Ascending aorta (tissue), 2 donors: Measurements from ENCODE around the gene BAHCC1. TPM values are rescaled to one million over a fixed set of nuclear protein-coding genes. Genes with fewer than 3 reads are reported as not detected.

ENCODE experiments used
- DNase-seq, 2 donors: peaks; one replicate each; pipeline ENCODE4 v3.0.0-alpha.2; 2019; ENCODE audit warnings: low spot score in 2 of 2
- H3K27ac ChIP-seq, 2 donors: fragments of 200-600 bp; sonication (generic); one replicate each; pipeline ENCODE4 v1.5.1; 2016 to 2017; ENCODE audit warnings: mild to moderate bottlenecking in 1 of 2
- H3K27me3 ChIP-seq: fragments of 200-600 bp; sonication (generic); one replicate; pipeline ENCODE4 v1.5.1; 2017
- H3K36me3 ChIP-seq, 2 donors: fragments of 200-600 bp; sonication (generic); one replicate each; pipeline ENCODE4 v1.5.1; 2016
- H3K4me1 ChIP-seq, 2 donors: fragments of 200-600 bp; sonication (generic); one replicate each; pipeline ENCODE4 v1.5.1; 2016 to 2017; ENCODE audit warnings: mild to moderate bottlenecking in 1 of 2
- H3K4me3 ChIP-seq, 2 donors: fragments of 200-600 bp; sonication (generic); one replicate each; pipeline ENCODE4 v1.5.1; 2016 to 2017; ENCODE audit warnings: mild to moderate bottlenecking in 1 of 2
- H3K9me3 ChIP-seq, 2 donors: fragments of 200-600 bp; sonication (generic); one replicate each; pipeline ENCODE4 v1.5.1; 2016
- intact Hi-C: fragments of 100-400 bp; cut with DNase I; formaldehyde crosslinking; loops from one replicate; pipeline ENCODE4 v1.15.1; 2023
- total RNA-seq: library from RNA; depleted of rRNA; stranded (reverse); fragments of >200 nt; gene quantifications from one replicate; pipeline ENCODE4 v1.1.0, GENCODE V29; 2016
- TF ChIP-seq, protein P1 (sequence below), 3 experiments: fragments of 200-600 bp in 2 of 3; fragments of 450-650 bp in 1 of 3; sonication (generic) in 2 of 3; IDR thresholded peaks; one replicate each; pipeline ENCODE4 v1.5.1; 2016 to 2019; ENCODE audit warnings: antibody characterized with exemption in 3 of 3, mild to moderate bottlenecking in 1 of 3, moderate library complexity in 1 of 3

Gene BAHCC1
- total RNA-seq, 1 donor from 2014 or later, result 29.1 TPM

DNA sequence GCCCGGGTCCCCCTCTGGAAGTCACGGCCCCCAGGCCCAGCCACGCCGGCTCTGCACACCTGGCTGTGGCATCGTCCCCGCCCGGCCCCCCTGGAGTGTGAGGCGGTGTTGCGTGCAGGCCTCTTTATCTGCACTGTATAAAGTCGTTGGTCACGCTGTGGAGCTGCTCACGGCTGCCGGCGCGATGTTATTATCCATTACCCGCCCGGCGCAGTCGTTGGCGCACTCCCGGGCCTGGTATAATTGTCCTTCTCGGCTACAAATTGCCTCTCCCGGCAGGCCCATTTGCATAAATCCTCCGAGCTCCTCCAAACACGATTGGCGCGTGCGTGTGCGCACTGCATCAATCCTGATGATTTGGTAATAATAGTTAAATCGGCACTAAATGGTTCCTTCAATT is 57.8 kb downstream of the BAHCC1 start:
- TF ChIP-seq, protein P1, sequence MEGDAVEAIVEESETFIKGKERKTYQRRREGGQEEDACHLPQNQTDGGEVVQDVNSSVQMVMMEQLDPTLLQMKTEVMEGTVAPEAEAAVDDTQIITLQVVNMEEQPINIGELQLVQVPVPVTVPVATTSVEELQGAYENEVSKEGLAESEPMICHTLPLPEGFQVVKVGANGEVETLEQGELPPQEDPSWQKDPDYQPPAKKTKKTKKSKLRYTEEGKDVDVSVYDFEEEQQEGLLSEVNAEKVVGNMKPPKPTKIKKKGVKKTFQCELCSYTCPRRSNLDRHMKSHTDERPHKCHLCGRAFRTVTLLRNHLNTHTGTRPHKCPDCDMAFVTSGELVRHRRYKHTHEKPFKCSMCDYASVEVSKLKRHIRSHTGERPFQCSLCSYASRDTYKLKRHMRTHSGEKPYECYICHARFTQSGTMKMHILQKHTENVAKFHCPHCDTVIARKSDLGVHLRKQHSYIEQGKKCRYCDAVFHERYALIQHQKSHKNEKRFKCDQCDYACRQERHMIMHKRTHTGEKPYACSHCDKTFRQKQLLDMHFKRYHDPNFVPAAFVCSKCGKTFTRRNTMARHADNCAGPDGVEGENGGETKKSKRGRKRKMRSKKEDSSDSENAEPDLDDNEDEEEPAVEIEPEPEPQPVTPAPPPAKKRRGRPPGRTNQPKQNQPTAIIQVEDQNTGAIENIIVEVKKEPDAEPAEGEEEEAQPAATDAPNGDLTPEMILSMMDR (IDR thresholded peaks at IDR 0.05), result no peak
- Histone ChIP-seq H3K9me3 (no peaks in the 10 kb centered on the region), H3K27me3 (no peaks in the 10 kb centered on the region), H3K4me1 (no peaks in the 10 kb centered on the region), H3K36me3 (peaks cover 25 to 46% of the 10 kb centered on the region in 2 donors), H3K4me3 (no peak overlapping the region), H3K27ac (no peak overlapping the region)
- DNase-seq, result no peak
- intact Hi-C loops, result no loop called here

- Histone ChIP-seq H3K9me3 (no peaks in the 10 kb centered on the region), H3K4me1 (no peaks in the 10 kb centered on the region), H3K27me3 (no peaks in the 10 kb centered on the region), H3K27ac (no peak overlapping the region), H3K36me3 (peaks cover 29 to 52% of the 10 kb centered on the region in 2 donors), H3K4me3 (no peak overlapping the region)
- TF ChIP-seq, protein P1 (IDR thresholded peaks at IDR 0.05), result no peak
- intact Hi-C loops, result no loop called here
- DNase-seq, result no peak
Measured at GRCh38 chr17:81453712-81454111, 58.5 kb downstream of the BAHCC1 start.

- TF ChIP-seq, protein P1 (IDR thresholded peaks at IDR 0.05), result no peak
- Histone ChIP-seq H3K27ac (no peak overlapping the region), H3K9me3 (no peaks in the 10 kb centered on the region), H3K4me1 (no peaks in the 10 kb centered on the region), H3K27me3 (no peaks in the 10 kb centered on the region), H3K4me3 (no peak overlapping the region), H3K36me3 (peaks cover 37 to 60% of the 10 kb centered on the region in 2 donors)
- intact Hi-C loops, result no loop called here
- DNase-seq, result no peak
Measured at GRCh38 chr17:81454473-81454872, 59.2 kb downstream of the BAHCC1 start.

- H3K4me3 ChIP-seq, result no peak overlapping the region
- H3K27me3 ChIP-seq, result no peaks in the 10 kb centered on the region
- H3K4me1 ChIP-seq, result no peaks in the 10 kb centered on the region
- no peak overlapping the region for H3K27ac ChIP-seq
- H3K36me3 ChIP-seq, result peaks cover 41 to 68% of the 10 kb centered on the region in 2 donors
- intact Hi-C loops, result no loop called here
- no peaks in the 10 kb centered on the region for H3K9me3 ChIP-seq
- no peak for DNase-seq
- TF ChIP-seq, protein P1 (IDR thresholded peaks at IDR 0.05), result no peak
Measured at GRCh38 chr17:81455387-81455786, 60.1 kb downstream of the BAHCC1 start.

DNA sequence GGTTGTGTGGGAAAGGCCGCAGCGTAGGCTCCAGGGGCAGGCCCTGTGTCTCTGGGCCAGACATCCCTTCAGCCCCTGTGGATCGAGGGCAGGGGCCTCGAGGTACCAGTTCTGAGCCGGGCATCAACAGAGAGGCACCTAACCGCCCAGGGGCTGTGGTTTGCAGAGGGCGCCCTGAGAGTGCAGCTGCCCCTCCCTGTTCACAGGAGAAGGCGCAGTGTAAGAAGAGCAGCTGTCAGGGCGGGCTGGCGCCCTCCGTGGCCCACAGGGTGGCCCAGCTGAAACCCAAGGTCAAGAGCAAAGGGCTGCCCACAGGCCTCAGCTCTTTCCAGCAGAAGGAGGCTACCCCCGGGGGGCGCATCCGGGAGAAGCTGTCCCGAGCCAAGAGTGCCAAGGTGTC is 60.8 kb downstream of the BAHCC1 start:
- no peak for DNase-seq
- H3K27ac ChIP-seq, result no peak overlapping the region
- TF ChIP-seq, protein P1 (IDR thresholded peaks at IDR 0.05), result no peak
- peaks cover 45 to 68% of the 10 kb centered on the region in 2 donors for H3K36me3 ChIP-seq
- H3K4me3 ChIP-seq, result no peak overlapping the region
- no peaks in the 10 kb centered on the region for H3K4me1 ChIP-seq
- H3K9me3 ChIP-seq, result no peaks in the 10 kb centered on the region
- intact Hi-C loops, result no loop called here
- no peaks in the 10 kb centered on the region for H3K27me3 ChIP-seq

GRCh38 chr17:81456798-81457197 is 61.5 kb downstream of the BAHCC1 start:
- TF ChIP-seq, protein P1 (IDR thresholded peaks at IDR 0.05), result no peak
- Histone ChIP-seq H3K9me3 (no peaks in the 10 kb centered on the region), H3K36me3 (peaks cover 50 to 68% of the 10 kb centered on the region in 2 donors), H3K4me1 (no peaks in the 10 kb centered on the region), H3K4me3 (no peak overlapping the region), H3K27me3 (no peaks in the 10 kb centered on the region), H3K27ac (no peak overlapping the region)
- DNase-seq, result no peak
- intact Hi-C loops, result no loop called here
